Measurements from ENCODE around the gene STEAP3. TPM values are rescaled to one million over a fixed set of nuclear protein-coding genes. Genes with fewer than 3 reads are reported as not detected.

STEAP3 gene
- total RNA-seq, 4 donors from 2014 or later = 2.3 to 5.9 (median 3.7) TPM

DNA sequence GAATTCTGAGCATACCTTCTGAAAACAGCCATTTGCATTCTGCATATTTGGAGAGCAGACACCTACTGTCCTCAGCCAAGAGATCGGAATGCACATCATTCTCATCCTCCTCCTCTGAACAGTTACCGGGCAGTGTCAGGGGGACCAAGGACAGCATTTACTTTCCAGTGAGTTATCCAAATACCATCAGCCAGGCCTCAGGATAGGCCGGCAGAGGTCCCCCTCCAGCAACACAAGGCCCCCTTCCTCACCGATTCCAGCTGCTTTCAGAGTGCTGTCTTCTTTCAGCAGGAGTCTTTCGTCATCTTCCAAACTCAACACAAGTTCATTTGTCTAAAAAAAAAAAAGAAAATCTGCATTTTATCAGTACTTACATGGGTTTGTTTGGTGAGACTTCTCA is 87.7 kb downstream of the STEAP3 start:
- no peak for DNase-seq
- Histone ChIP-seq H3K27me3 (no peaks in the 10 kb centered on the region), H3K9me3 (no peaks in the 10 kb centered on the region), H3K4me3 (no peak overlapping the region), H3K4me1 (no peaks in the 10 kb centered on the region), H3K36me3 (no peaks in the 10 kb centered on the region), H3K27ac (no peak overlapping the region)
- intact Hi-C loops (cut with DNase I; ENCODE audit: low total_unique reads) = no loop called here
- TF ChIP-seq, protein P1, sequence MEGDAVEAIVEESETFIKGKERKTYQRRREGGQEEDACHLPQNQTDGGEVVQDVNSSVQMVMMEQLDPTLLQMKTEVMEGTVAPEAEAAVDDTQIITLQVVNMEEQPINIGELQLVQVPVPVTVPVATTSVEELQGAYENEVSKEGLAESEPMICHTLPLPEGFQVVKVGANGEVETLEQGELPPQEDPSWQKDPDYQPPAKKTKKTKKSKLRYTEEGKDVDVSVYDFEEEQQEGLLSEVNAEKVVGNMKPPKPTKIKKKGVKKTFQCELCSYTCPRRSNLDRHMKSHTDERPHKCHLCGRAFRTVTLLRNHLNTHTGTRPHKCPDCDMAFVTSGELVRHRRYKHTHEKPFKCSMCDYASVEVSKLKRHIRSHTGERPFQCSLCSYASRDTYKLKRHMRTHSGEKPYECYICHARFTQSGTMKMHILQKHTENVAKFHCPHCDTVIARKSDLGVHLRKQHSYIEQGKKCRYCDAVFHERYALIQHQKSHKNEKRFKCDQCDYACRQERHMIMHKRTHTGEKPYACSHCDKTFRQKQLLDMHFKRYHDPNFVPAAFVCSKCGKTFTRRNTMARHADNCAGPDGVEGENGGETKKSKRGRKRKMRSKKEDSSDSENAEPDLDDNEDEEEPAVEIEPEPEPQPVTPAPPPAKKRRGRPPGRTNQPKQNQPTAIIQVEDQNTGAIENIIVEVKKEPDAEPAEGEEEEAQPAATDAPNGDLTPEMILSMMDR (IDR thresholded peaks at IDR 0.05) = no peak
- TF ChIP-seq POLR2A (IDR thresholded peaks at IDR 0.05) = no peak

DNA sequence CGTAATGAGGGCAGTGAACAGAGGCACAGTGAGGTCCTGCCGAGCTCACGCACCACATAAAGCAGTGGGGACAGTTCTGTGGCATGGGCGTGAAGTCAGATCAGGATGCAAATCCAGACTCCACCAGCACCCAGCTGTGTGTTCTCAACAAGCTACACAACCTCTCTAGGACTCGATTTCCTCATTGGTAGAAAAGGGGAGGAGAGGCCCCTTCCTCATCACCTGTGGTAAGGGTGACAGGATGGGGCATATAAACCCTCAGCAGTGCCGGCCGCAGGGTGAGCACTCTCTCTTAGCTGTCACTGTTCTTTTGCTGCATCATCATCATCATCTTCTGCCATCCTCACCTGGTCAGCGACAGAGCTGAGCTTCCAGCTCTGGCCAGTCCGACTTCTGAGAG is 88.2 kb downstream of the STEAP3 start:
- no peaks in the 10 kb centered on the region for H3K36me3 ChIP-seq

More for the DNA sequence above, 88.2 kb downstream of the STEAP3 start:
- no peaks in the 10 kb centered on the region for H3K9me3 ChIP-seq
- no peak for DNase-seq
- H3K27ac ChIP-seq = no peak overlapping the region
- intact Hi-C loops (cut with DNase I; ENCODE audit: low total_unique reads) = no loop called here
- H3K27me3 ChIP-seq = no peaks in the 10 kb centered on the region
- H3K4me1 ChIP-seq = no peaks in the 10 kb centered on the region
- TF ChIP-seq, protein P1 (IDR thresholded peaks at IDR 0.05) = no peak
- TF ChIP-seq POLR2A (IDR thresholded peaks at IDR 0.05) = no peak
- no peak overlapping the region for H3K4me3 ChIP-seq

Other genes with a start within 250 kb of the STEAP3 start
- not detected for gene C1QL2, start 65.1 kb upstream of the STEAP3 start, total RNA-seq
- 10 to 100 TPM; 13.5 to 63.0 (median 21.5) TPM for gene C2orf76, start 143.0 kb downstream of the STEAP3 start, total RNA-seq
- 10 to 100 TPM in 3 of 4 donors, 1 to 10 TPM in 1; 2.6 to 46.8 (median 33.7) TPM for gene DBI, start 143.1 kb downstream of the STEAP3 start, total RNA-seq
- 1 to 10 TPM in 3 of 4 donors, not detected in 1; 1.2 to 5.4 (median 3.7) TPM for gene TMEM37, start 208.0 kb downstream of the STEAP3 start, total RNA-seq